Placental pericyte (primary cell): Measurements from ENCODE around the gene KERA. TPM values are rescaled to one million over a fixed set of nuclear protein-coding genes. Genes with fewer than 3 reads are reported as not detected.

Source experiments
- total RNA-seq: library from RNA; depleted of rRNA; stranded (reverse); fragments of >200 nt; gene quantifications from 2 replicates; pipeline ENCODE4 v1.2.3, GENCODE V29; 2012

The KERA gene
- total RNA-seq = not detected in 2 replicates

GRCh38 chr12:91057368-91058165 lies at the start of gene KERA:
TSS of gene KERA (minus strand) at chr12:91058024. CDS start at chr12:91056281, 1,743 bp downstream.

GRCh38 chr12:91004872-91005271 lies 53.0 kb downstream of the KERA start, which contains the start of gene EPYC:
TSS of gene EPYC (minus strand) at chr12:91004972. CDS start at chr12:91002565, 2,407 bp downstream.

Other genes starting within 250 kb of the KERA start
- not detected in 2 replicates for gene CCER1, start 102.8 kb downstream of the KERA start, total RNA-seq
- not detected in 2 replicates for gene EPYC, start 53.1 kb downstream of the KERA start, total RNA-seq
- gene LUM, start 53.5 kb upstream of the KERA start, total RNA-seq = 151 and 1,377 TPM in 2 replicates
- 131 and 1,080 TPM in 2 replicates for gene DCN, start 124.8 kb upstream of the KERA start, total RNA-seq